Calu3 (cell line): ENCODE results near the gene CYTH2. TPM values are rescaled to one million over a fixed set of nuclear protein-coding genes. Genes with fewer than 3 reads are reported as not detected.

Experiments used
- BruUV-seq: library from RNA; stranded (reverse); fragments of 400-500 nt; replicated peaks from 2 replicates; lab custom pipeline; 2021; lab: Mats Ljungman, UMichigan
- CTCF ChIA-PET: fragments of 300-600 bp; sonication (Branson Sonifier 250); formaldehyde crosslinking; loops from one replicate; lab custom pipeline; 2022; ENCODE audit warnings: antibody characterized with exemption; lab: Charles Lee
- DNase-seq: peaks from one replicate; pipeline ENCODE4 v3.0.0; 2022
- H3K27ac Mint-ChIP-seq: one replicate; pipeline ENCODE4 v1.8.0; 2022; ENCODE audit warnings: mixed read lengths; ENCODE audit not compliant: unreplicated experiment
- H3K27me3 Mint-ChIP-seq: one replicate; pipeline ENCODE4 v1.8.0; 2022; ENCODE audit warnings: mixed read lengths; ENCODE audit not compliant: unreplicated experiment
- H3K36me3 Mint-ChIP-seq: one replicate; pipeline ENCODE4 v1.8.0; 2022; ENCODE audit warnings: mild to moderate bottlenecking, moderate library complexity, mixed read lengths; ENCODE audit not compliant: insufficient read depth, unreplicated experiment
- H3K4me1 Mint-ChIP-seq: one replicate; pipeline ENCODE4 v1.8.0; 2022; ENCODE audit warnings: mild to moderate bottlenecking, low read depth, mixed read lengths; ENCODE audit not compliant: unreplicated experiment
- H3K4me3 Mint-ChIP-seq: one replicate; pipeline ENCODE4 v1.8.0; 2022; ENCODE audit warnings: mild to moderate bottlenecking, low read depth, moderate library complexity, mixed read lengths; ENCODE audit not compliant: unreplicated experiment
- H3K9me3 Mint-ChIP-seq: one replicate; pipeline ENCODE4 v1.8.0; 2022; ENCODE audit warnings: low read depth, mixed read lengths; ENCODE audit not compliant: unreplicated experiment
- intact Hi-C: fragments of 100-400 bp; cut with micrococcal nuclease; formaldehyde crosslinking; loops from one replicate; pipeline ENCODE4 v1.10.0; 2022; ENCODE audit not compliant: unreplicated experiment
- total RNA-seq: library from RNA; stranded (reverse); gene quantifications from 2 replicates; pipeline ENCODE4 v1.2.3, GENCODE V29; 2022
- TF ChIP-seq, protein P1 (sequence below): fragments of 200-600 bp; IDR thresholded peaks from one replicate; pipeline ENCODE4 v1.8.0; 2022; ENCODE audit warnings: antibody characterized with exemption; ENCODE audit not compliant: unreplicated experiment

The CYTH2 gene
- total RNA-seq, 1 experiment from 2014 or later, result 109 TPM

DNA sequence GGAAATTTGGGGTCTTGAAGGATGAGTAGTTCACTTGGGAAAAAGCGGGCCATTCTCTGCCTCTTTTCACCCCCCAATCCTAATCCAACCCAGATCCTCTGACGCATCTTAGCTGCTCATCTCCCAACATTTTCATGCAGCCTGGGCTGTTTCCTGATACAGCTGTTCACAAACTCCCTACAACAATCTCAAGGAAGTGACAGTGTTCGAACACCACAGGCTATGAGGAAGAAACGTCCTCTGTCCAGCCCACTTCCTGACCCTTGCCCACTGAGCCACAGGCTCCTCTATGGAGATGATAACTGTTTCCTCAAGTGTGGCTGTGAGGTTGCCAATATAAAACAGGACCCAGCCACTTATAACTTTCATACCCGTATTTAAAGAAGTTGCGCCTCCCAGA lies 26.2 kb downstream of the CYTH2 start:
- intact Hi-C loops, result no loop called here
- peaks cover 92% of the 10 kb centered on the region for H3K27me3 Mint-ChIP-seq
- peaks cover 52% of the 10 kb centered on the region for H3K36me3 Mint-ChIP-seq
- CTCF ChIA-PET, result no interaction called here
- H3K4me3 Mint-ChIP-seq, result peak overlapping the region; percentile 64
- peak overlapping the region; percentile 16 for H3K27ac Mint-ChIP-seq
- no peak for DNase-seq
- no peaks in the 10 kb centered on the region for H3K9me3 Mint-ChIP-seq
- BruUV-seq, result TSS peak; percentile 37
- TF ChIP-seq, protein P1, sequence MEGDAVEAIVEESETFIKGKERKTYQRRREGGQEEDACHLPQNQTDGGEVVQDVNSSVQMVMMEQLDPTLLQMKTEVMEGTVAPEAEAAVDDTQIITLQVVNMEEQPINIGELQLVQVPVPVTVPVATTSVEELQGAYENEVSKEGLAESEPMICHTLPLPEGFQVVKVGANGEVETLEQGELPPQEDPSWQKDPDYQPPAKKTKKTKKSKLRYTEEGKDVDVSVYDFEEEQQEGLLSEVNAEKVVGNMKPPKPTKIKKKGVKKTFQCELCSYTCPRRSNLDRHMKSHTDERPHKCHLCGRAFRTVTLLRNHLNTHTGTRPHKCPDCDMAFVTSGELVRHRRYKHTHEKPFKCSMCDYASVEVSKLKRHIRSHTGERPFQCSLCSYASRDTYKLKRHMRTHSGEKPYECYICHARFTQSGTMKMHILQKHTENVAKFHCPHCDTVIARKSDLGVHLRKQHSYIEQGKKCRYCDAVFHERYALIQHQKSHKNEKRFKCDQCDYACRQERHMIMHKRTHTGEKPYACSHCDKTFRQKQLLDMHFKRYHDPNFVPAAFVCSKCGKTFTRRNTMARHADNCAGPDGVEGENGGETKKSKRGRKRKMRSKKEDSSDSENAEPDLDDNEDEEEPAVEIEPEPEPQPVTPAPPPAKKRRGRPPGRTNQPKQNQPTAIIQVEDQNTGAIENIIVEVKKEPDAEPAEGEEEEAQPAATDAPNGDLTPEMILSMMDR, result no peak
- H3K4me1 Mint-ChIP-seq, result peaks cover 35% of the 10 kb centered on the region

- CTCF ChIA-PET, result interaction anchor here (1.4 kb wide), 1 partner anchor 10 kb away, joined by 4 read pairs; no protein-coding TSS in a partner anchor
- no peaks in the 10 kb centered on the region for H3K9me3 Mint-ChIP-seq
- H3K27me3 Mint-ChIP-seq, result peaks cover 92% of the 10 kb centered on the region
- no peak overlapping the region for H3K27ac Mint-ChIP-seq
- intact Hi-C loops, result no loop called here
- H3K4me3 Mint-ChIP-seq, result no peak overlapping the region
- TF ChIP-seq, protein P1, result no peak
- no peak for DNase-seq
- no TSS peak for BruUV-seq
- H3K36me3 Mint-ChIP-seq, result peaks cover 58% of the 10 kb centered on the region
- peaks cover 39% of the 10 kb centered on the region for H3K4me1 Mint-ChIP-seq
These were observed 28.0 kb downstream of the CYTH2 start for GRCh38 chr19:48496959-48497727.

DNA sequence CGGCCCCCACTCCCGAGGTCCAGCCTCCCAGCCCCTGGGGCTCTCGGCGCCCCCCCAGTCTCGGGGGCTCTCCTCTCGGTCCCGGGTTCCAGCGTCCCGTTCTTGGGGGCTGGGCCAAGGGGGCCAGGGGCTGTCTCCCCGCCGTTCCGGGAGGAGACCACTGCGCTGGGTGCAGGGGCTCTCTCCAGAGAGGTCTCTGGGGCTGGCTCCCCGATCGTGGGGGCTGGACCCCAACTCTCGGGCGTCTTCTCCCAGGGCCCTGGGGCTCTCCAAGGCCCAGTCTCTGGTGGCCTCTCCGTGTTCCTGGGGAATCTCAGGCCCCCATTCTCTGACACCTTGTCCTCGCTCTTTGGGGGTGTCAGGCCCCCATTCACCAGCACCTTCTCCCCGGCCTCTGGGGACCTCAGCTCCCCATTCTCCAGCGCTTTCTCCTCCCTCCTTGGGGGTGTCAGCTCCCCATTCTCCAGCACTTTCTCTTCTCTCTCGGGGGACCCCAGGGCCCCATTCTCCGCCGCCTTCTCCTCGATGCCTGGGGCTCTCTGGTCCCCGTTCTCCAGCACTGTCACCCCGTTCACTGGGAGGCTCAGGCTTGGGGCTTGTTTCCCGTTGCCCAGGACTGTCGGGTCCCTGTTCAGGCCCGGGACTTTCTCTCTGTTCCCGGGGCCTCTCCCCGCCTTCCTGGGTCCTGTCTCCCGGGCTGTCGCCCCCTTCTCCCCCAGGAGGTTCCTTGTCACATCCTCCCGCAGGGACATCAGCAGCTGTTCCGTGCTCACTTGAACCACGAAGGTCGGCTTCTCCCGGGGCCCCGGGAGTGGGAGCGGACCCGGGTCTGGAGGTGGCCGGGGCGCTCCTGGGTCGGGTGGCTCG lies 28.8 kb downstream of the CYTH2 start:
- H3K4me3 Mint-ChIP-seq, result no peak overlapping the region
- CTCF ChIA-PET, result no interaction called here
- DNase-seq, result no peak
- intact Hi-C loops, result no loop called here
- no peaks in the 10 kb centered on the region for H3K9me3 Mint-ChIP-seq
- H3K36me3 Mint-ChIP-seq, result peaks cover 52% of the 10 kb centered on the region
- H3K27ac Mint-ChIP-seq, result peak overlapping the region; percentile 1
- peaks cover 92% of the 10 kb centered on the region for H3K27me3 Mint-ChIP-seq
- BruUV-seq, result no TSS peak
- peaks cover 43% of the 10 kb centered on the region for H3K4me1 Mint-ChIP-seq
- TF ChIP-seq, protein P1, result no peak

- TF ChIP-seq, protein P1, result no peak
- no TSS peak for BruUV-seq
- no peak overlapping the region for H3K27ac Mint-ChIP-seq
- peaks cover 43% of the 10 kb centered on the region for H3K4me1 Mint-ChIP-seq
- peak; percentile 41 for DNase-seq
- no peak overlapping the region for H3K4me3 Mint-ChIP-seq
- intact Hi-C loops, result no loop called here
- H3K9me3 Mint-ChIP-seq, result no peaks in the 10 kb centered on the region
- H3K36me3 Mint-ChIP-seq, result peaks cover 44% of the 10 kb centered on the region
- peaks cover 96% of the 10 kb centered on the region for H3K27me3 Mint-ChIP-seq
- CTCF ChIA-PET, result no interaction called here
These were observed 29.6 kb downstream of the CYTH2 start for GRCh38 chr19:48498595-48499311.
